ENCODE data around the gene KRTDAP. TPM values are rescaled to one million over a fixed set of nuclear protein-coding genes. Genes with fewer than 3 reads are reported as not detected.

The KRTDAP gene
- total RNA-seq, 1 experiment from 2014 or later, result not detected

GRCh38 chr19:35458731-35459391 lies 31.4 kb downstream of the KRTDAP start:
- no peak for DNase-seq
- H3K27ac ChIP-seq, result no peak overlapping the region
- H3K27me3 ChIP-seq, result no peaks in the 10 kb centered on the region
- no peaks in the 10 kb centered on the region for H3K9me3 ChIP-seq (replicated peaks)
- H3K4me1 ChIP-seq, result no peaks in the 10 kb centered on the region
- H3K4me3 ChIP-seq, result no peak overlapping the region
- H3K36me3 ChIP-seq, result no peaks in the 10 kb centered on the region

- no peak overlapping the region for H3K27ac ChIP-seq
- no peaks in the 10 kb centered on the region for H3K36me3 ChIP-seq
- H3K27me3 ChIP-seq, result peaks cover 3% of the 10 kb centered on the region; the same call in 1 of the 2 replicates
- no peak overlapping the region for H3K4me3 ChIP-seq
- no peak for DNase-seq
- H3K9me3 ChIP-seq (replicated peaks), result no peaks in the 10 kb centered on the region
- H3K4me1 ChIP-seq, result no peaks in the 10 kb centered on the region
Measured at GRCh38 chr19:35458192-35458591, 32.1 kb downstream of the KRTDAP start.

- peaks cover 3% of the 10 kb centered on the region; the same call in 1 of the 2 replicates for H3K27me3 ChIP-seq
- no peak overlapping the region for H3K4me3 ChIP-seq
- H3K36me3 ChIP-seq, result no peaks in the 10 kb centered on the region
- no peaks in the 10 kb centered on the region for H3K4me1 ChIP-seq
- no peak overlapping the region for H3K27ac ChIP-seq
- no peak for DNase-seq
- no peaks in the 10 kb centered on the region for H3K9me3 ChIP-seq (replicated peaks)
Measured at GRCh38 chr19:35457173-35457572, 33.1 kb downstream of the KRTDAP start.

- Histone ChIP-seq H3K36me3 (no peaks in the 10 kb centered on the region), H3K4me3 (no peak overlapping the region), H3K27ac (no peak overlapping the region), H3K9me3 (replicated peaks) (no peaks in the 10 kb centered on the region), H3K27me3 (peaks cover 11% of the 10 kb centered on the region), H3K4me1 (no peaks in the 10 kb centered on the region)
- DNase-seq, result no peak
Measured at GRCh38 chr19:35455616-35456201, 34.6 kb downstream of the KRTDAP start.

- H3K27ac ChIP-seq, result no peak overlapping the region
- H3K27me3 ChIP-seq, result peaks cover 17% of the 10 kb centered on the region
- no peak overlapping the region for H3K4me3 ChIP-seq
- H3K36me3 ChIP-seq, result no peaks in the 10 kb centered on the region
- H3K4me1 ChIP-seq, result no peaks in the 10 kb centered on the region
- no peak for DNase-seq
- no peaks in the 10 kb centered on the region for H3K9me3 ChIP-seq (replicated peaks)
Measured at GRCh38 chr19:35454663-35455062, 35.6 kb downstream of the KRTDAP start.

- Histone ChIP-seq H3K36me3 (no peaks in the 10 kb centered on the region), H3K27ac (no peak overlapping the region), H3K9me3 (replicated peaks) (no peaks in the 10 kb centered on the region), H3K27me3 (peaks cover 27% of the 10 kb centered on the region), H3K4me3 (no peak overlapping the region), H3K4me1 (no peaks in the 10 kb centered on the region)
- no peak for DNase-seq
Measured at GRCh38 chr19:35451338-35452096, 38.7 kb downstream of the KRTDAP start.

- Histone ChIP-seq H3K4me1 (no peaks in the 10 kb centered on the region), H3K9me3 (replicated peaks) (no peaks in the 10 kb centered on the region), H3K36me3 (no peaks in the 10 kb centered on the region), H3K27me3 (peaks cover 32% of the 10 kb centered on the region), H3K27ac (no peak overlapping the region), H3K4me3 (no peak overlapping the region)
- no peak for DNase-seq
Measured at GRCh38 chr19:35449359-35450043, 40.8 kb downstream of the KRTDAP start.

- Histone ChIP-seq H3K27me3 (peaks cover 28% of the 10 kb centered on the region), H3K36me3 (no peaks in the 10 kb centered on the region), H3K27ac (no peak within 1 kb of the TSS), H3K4me1 (no peaks in the 10 kb centered on the region), H3K9me3 (replicated peaks) (no peaks in the 10 kb centered on the region), H3K4me3 (no peak within 1 kb of the TSS)
- no peak for DNase-seq
Measured at GRCh38 chr19:35447606-35448469, 42.4 kb downstream of the KRTDAP start, which contains the start of gene FFAR2. Gene FFAR2 (plus strand): TSS chr19:35448257. CDS start chr19:35449715, 1,458 bp downstream.

GRCh38 chr19:35445826-35446593 lies 44.3 kb downstream of the KRTDAP start:
- Histone ChIP-seq H3K27ac (no peak overlapping the region), H3K4me3 (no peak overlapping the region), H3K4me1 (no peaks in the 10 kb centered on the region), H3K36me3 (no peaks in the 10 kb centered on the region), H3K27me3 (peaks cover 23% of the 10 kb centered on the region), H3K9me3 (replicated peaks) (no peaks in the 10 kb centered on the region)
- no peak for DNase-seq

- no peak overlapping the region for H3K4me3 ChIP-seq
- no peaks in the 10 kb centered on the region for H3K4me1 ChIP-seq
- no peaks in the 10 kb centered on the region for H3K36me3 ChIP-seq
- DNase-seq, result no peak
- H3K9me3 ChIP-seq (replicated peaks), result no peaks in the 10 kb centered on the region
- H3K27ac ChIP-seq, result no peak overlapping the region
- peaks cover 15% of the 10 kb centered on the region for H3K27me3 ChIP-seq
Measured at GRCh38 chr19:35444735-35445134, 45.5 kb downstream of the KRTDAP start.

- Histone ChIP-seq H3K27ac (no peak overlapping the region), H3K27me3 (peaks cover 10% of the 10 kb centered on the region; the same call in 1 of the 2 replicates), H3K36me3 (no peaks in the 10 kb centered on the region), H3K9me3 (replicated peaks) (no peaks in the 10 kb centered on the region), H3K4me1 (no peaks in the 10 kb centered on the region), H3K4me3 (no peak overlapping the region)
- DNase-seq, result no peak
Measured at GRCh38 chr19:35442091-35442490, 48.2 kb downstream of the KRTDAP start.

- no peak overlapping the region for H3K4me3 ChIP-seq
- peaks cover 19% of the 10 kb centered on the region for H3K27me3 ChIP-seq
- no peaks in the 10 kb centered on the region for H3K4me1 ChIP-seq
- H3K27ac ChIP-seq, result no peak overlapping the region
- DNase-seq, result no peak
- no peaks in the 10 kb centered on the region for H3K9me3 ChIP-seq (replicated peaks)
- H3K36me3 ChIP-seq, result no peaks in the 10 kb centered on the region
Measured at GRCh38 chr19:35439921-35440320, 50.3 kb downstream of the KRTDAP start.

GRCh38 chr19:35438527-35438926 lies 51.7 kb downstream of the KRTDAP start:
- H3K27ac ChIP-seq, result no peak overlapping the region
- no peak overlapping the region for H3K4me3 ChIP-seq
- no peaks in the 10 kb centered on the region for H3K36me3 ChIP-seq
- no peaks in the 10 kb centered on the region for H3K9me3 ChIP-seq (replicated peaks)
- H3K27me3 ChIP-seq, result peaks cover 25% of the 10 kb centered on the region
- no peaks in the 10 kb centered on the region for H3K4me1 ChIP-seq
- no peak for DNase-seq
